Measurements from ENCODE around the gene TXNDC2. TPM values are rescaled to one million over a fixed set of nuclear protein-coding genes. Genes with fewer than 3 reads are reported as not detected.

Gene TXNDC2
- total and polyA plus RNA-seq, 2 of the 4 experiments (the other 2 are of a cell fraction): 0.18 TPM; not detected in 1

GRCh38 chr18:9884090-9884489 lies 1.7 kb upstream of the TXNDC2 start:
- Histone ChIP-seq H3K4me1 (ENCODE audit: control insufficient read depth, insufficient read depth, low read length) (peaks cover 1% of the 10 kb centered on the region; the same call in 1 of the 2 replicates), H4K8ac (ENCODE audit: low read depth in 2 of 2, low read length in 2 of 2) (no peak overlapping the region), H3K79me1 (ENCODE audit: low read depth in 1 of 2, low read length in 2 of 2) (no peaks in the 10 kb centered on the region), H2AK9ac (replicated peaks; ENCODE audit: low read depth, low read length, poor library complexity) (no peak overlapping the region), H3K14ac (replicated peaks; ENCODE audit: low read depth, low read length) (no peak overlapping the region), H3K9ac (ENCODE audit: low read depth, low read length) (no peak overlapping the region), H3K4me3 (ENCODE audit: insufficient read depth, low read depth, low read length) (no peak overlapping the region), H4K91ac (ENCODE audit: insufficient read depth, low read depth, low read length) (no peak overlapping the region), H2AFZ (replicated peaks; ENCODE audit: low read length, poor library complexity) (no peak overlapping the region), H3K56ac (ENCODE audit: extremely low read depth, insufficient read depth, low read length) (no peak overlapping the region), H3K4ac (ENCODE audit: low read depth, low read length) (no peak overlapping the region), H2BK20ac (ENCODE audit: low read depth, low read length) (no peak overlapping the region), H4K20me1 (ENCODE audit: insufficient read depth, low read length) (no peaks in the 10 kb centered on the region), H3K23ac (ENCODE audit: low read depth, low read length) (no peak overlapping the region), H2BK15ac (ENCODE audit: low read depth, low read length) (no peak overlapping the region), H3K4me2 (ENCODE audit: low read depth, low read length) (no peak overlapping the region), H2BK5ac (ENCODE audit: low read depth, low read length, poor library complexity, severe bottlenecking) (no peak overlapping the region), H3K9me3 (ENCODE audit: control insufficient read depth, insufficient read depth, low read length) (no peaks in the 10 kb centered on the region), H4K5ac (ENCODE audit: low read depth, low read length) (no peak overlapping the region), H3K27me3 (ENCODE audit: control insufficient read depth, insufficient read depth, low read length) (no peaks in the 10 kb centered on the region), H3K27ac (ENCODE audit: insufficient read depth, low read length) (no peak overlapping the region), H3K36me3 (ENCODE audit: control insufficient read depth, insufficient read depth, low read length) (no peaks in the 10 kb centered on the region), H3K9me1 (ENCODE audit: insufficient read depth, low read length) (no peaks in the 10 kb centered on the region), H3K18ac (ENCODE audit: low read depth, low read length) (no peak overlapping the region), H2BK120ac (ENCODE audit: low read depth, low read length) (no peak overlapping the region), H2AK5ac (ENCODE audit: low read depth, low read length) (no peak overlapping the region)
- dilution Hi-C loops (cut with HindIII; ENCODE audit: low sequenced_read_pairs, unreplicated experiment) (no loop called here), intact Hi-C loops (cut with micrococcal nuclease) (loop anchor here (5.0 kb wide), 1 partner anchor 882 kb away; no protein-coding TSS in a partner anchor), in situ Hi-C loops (cut with MboI; ENCODE audit: low sequenced_read_pairs) (no loop called here)
- 100% methylated on average over 2 of the region's 6 CpGs; no CpG with 5 or more reads in 1 of the 2 experiments for WGBS, 2 experiments (ENCODE audit: extremely low coverage in 2 of 2, insufficient read length in 1 of 2)
- no peak for DNase-seq
- ChIA-PET CTCF (no interaction called here), POLR2A (ENCODE audit: unreplicated experiment) (no interaction called here)
- no peak for ATAC-seq (ENCODE audit: low read depth)
- TF ChIP-seq MAZ (IDR thresholded peaks at IDR 0.05; ENCODE audit: borderline replicate concordance, low read depth, low read length): no peak
- no peak for TF ChIP-seq MXI1 (IDR thresholded peaks at IDR 0.05; ENCODE audit: borderline replicate concordance, low read depth, low read length)
- no peak for TF ChIP-seq FOS (IDR thresholded peaks at IDR 0.05; ENCODE audit: low read depth, low read length)
- no peak for TF ChIP-seq CHD1 (IDR thresholded peaks at IDR 0.05; ENCODE audit: low read depth, low read length)
- TF ChIP-seq RCOR1 (IDR thresholded peaks at IDR 0.05; ENCODE audit: insufficient replicate concordance, low read length): no peak
- TF ChIP-seq CEBPB (IDR thresholded peaks at IDR 0.05; ENCODE audit: low read depth, low read length): no peak
- no TSS peak for BruUV-seq (replicated peaks)
